K562 (cell line): ENCODE results near the gene TMEM239. TPM values are rescaled to one million over a fixed set of nuclear protein-coding genes. Genes with fewer than 3 reads are reported as not detected.

Source experiments
- CBFB ChIP-seq: sonication (generic); formaldehyde crosslinking; IDR thresholded peaks from 2 replicates; pipeline ENCODE4 v1.4.0; 2020; ENCODE audit warnings: mild to moderate bottlenecking, missing genetic modification reagents
- MLX ChIP-seq, 2 experiments: fragments of 450-650 bp in 1 of 2; sonication (generic) in 1 of 2; formaldehyde crosslinking; conservative IDR thresholded peaks; 2 replicates each; pipeline versions ENCODE4 v1.4.0 to v1.8.1; 2020 to 2022; ENCODE audit warnings: mild to moderate bottlenecking in 1 of 2, missing genetic modification reagents in 1 of 2
- NR2F6 ChIP-seq: fragments of 450-650 bp; formaldehyde crosslinking; IDR thresholded peaks from 2 replicates; pipeline ENCODE4 v1.4.0; 2020; ENCODE audit warnings: mild to moderate bottlenecking
- RBBP5 ChIP-seq: fragments of 200-600 bp; sonication (generic); IDR thresholded peaks from 2 replicates; pipeline ENCODE4 v1.6.1; 2012; ENCODE audit warnings: borderline replicate concordance, mild to moderate bottlenecking, low read length, control low read depth, inconsistent platforms; ENCODE audit not compliant: insufficient read depth, poor library complexity, severe bottlenecking
- SMAD4 ChIP-seq: fragments of 250-450 bp; sonication (Bioruptor Pico); conservative IDR thresholded peaks from 2 replicates; pipeline ENCODE4 v1.8.0; 2021; ENCODE audit warnings: inconsistent platforms, mild to moderate bottlenecking, moderate library complexity
- TCF7 ChIP-seq: sonication (generic); IDR thresholded peaks from 2 replicates; pipeline ENCODE4 v1.6.1; 2016; ENCODE audit warnings: antibody characterized with exemption, borderline replicate concordance
- TRIM28 ChIP-seq: fragments of 450-650 bp; IDR thresholded peaks from 2 replicates; pipeline ENCODE4 v1.6.1; 2017
- ZBTB11 ChIP-seq, 3 experiments: fragments of 200-800 bp in 1 of 3; fragments of 250-450 bp in 1 of 3; fragments of 450-650 bp in 1 of 3; sonication (Bioruptor Pico) in 1 of 3; sonication (Bioruptor generic) in 1 of 3; formaldehyde crosslinking in 1 of 3; IDR thresholded peaks; 2 replicates each; pipeline versions ENCODE4 v1.6.1 to v1.8.0; 2016 to 2022; ENCODE audit warnings: mild to moderate bottlenecking in 2 of 3, missing genetic modification characterization in 2 of 3, missing compliant biosample characterization in 1 of 3, moderate library complexity in 1 of 3
- ZBTB43 ChIP-seq: sonication (generic); formaldehyde crosslinking; IDR thresholded peaks from 2 replicates; pipeline ENCODE4 v1.8.0; 2023; ENCODE audit warnings: mild to moderate bottlenecking, missing genetic modification reagents
- ZBTB9 ChIP-seq: fragments of 450-650 bp; formaldehyde crosslinking; IDR thresholded peaks from 2 replicates; pipeline ENCODE4 v1.4.0; 2020; ENCODE audit warnings: mild to moderate bottlenecking, moderate library complexity
- ZC3H4 ChIP-seq: sonication (generic); formaldehyde crosslinking; IDR thresholded peaks from 2 replicates; pipeline ENCODE4 v1.9.0; 2021; ENCODE audit warnings: missing genetic modification reagents, borderline replicate concordance
- ZNF75A ChIP-seq: fragments of 450-650 bp; formaldehyde crosslinking; IDR thresholded peaks from 2 replicates; pipeline ENCODE4 v1.4.0; 2020; ENCODE audit warnings: mild to moderate bottlenecking
- ZNF77 ChIP-seq: fragments of 250-450 bp; sonication (Bioruptor Pico); IDR thresholded peaks from 2 replicates; pipeline ENCODE4 v1.5.0; 2020
- polyA plus RNA-seq, 8 experiments: library from polyadenylated mRNA; depleted of rRNA in 4 of 8; stranded (reverse) in 5 of 8; unstranded in 3 of 8; fragments of >200 nt; fragmentation: Nextera tagmentation in 2 of 8; fragmentation: Illumina TruSeq in 1 of 8; extraction: Ambion mirVana in 2 of 8; extraction: Trizol in 1 of 8; gene quantifications; 2 replicates each; pipeline versions ENCODE4 v1.2.1 to v1.2.3, GENCODE V29; 2011 to 2014; ENCODE audit warnings: inconsistent platforms in 1 of 8, missing spikeins in 1 of 8
- total RNA-seq, 7 experiments: library from RNA; depleted of rRNA in 6 of 7; stranded (reverse); fragments of >200 nt in 6 of 7; fragmentation: Illumina TruSeq in 2 of 7; extraction: Trizol in 2 of 7; gene quantifications; 2 replicates each; pipeline versions ENCODE4 v1.2.1 to v1.2.3, GENCODE V29; 2011 to 2021; ENCODE audit warnings: low replicate concordance in 1 of 7
- TF ChIP-seq, protein P1 (sequence below), 2 experiments: IDR thresholded peaks in 1 of 2; conservative IDR thresholded peaks in 1 of 2; 2 replicates each; pipeline ENCODE4 v1.6.1; 2016; ENCODE audit warnings: low read depth in 2 of 2, mild to moderate bottlenecking in 1 of 2, missing compliant biosample characterization in 1 of 2, missing genetic modification characterization in 1 of 2, moderate library complexity in 1 of 2

The TMEM239 gene
- total and polyA plus RNA-seq, 9 of the 15 experiments (the other 6 are each of a cell fraction or from before 2014, with no cell fraction given), result not detected

GRCh38 chr20:2840138-2840966, 24.2 kb downstream of the TMEM239 start, which contains the start of the genes PCED1A and VPS16 (continued):
- TF ChIP-seq ZBTB11 (CRISPR knock-in tag; IDR thresholded peaks at IDR 0.05), result peak; percentile 66 to 97 (median 84); a peak in 5 of 6 replicates
- no peak for TF ChIP-seq TRIM28
- no peak for TF ChIP-seq ZNF75A (CRISPR knock-in tag)
- no peak for TF ChIP-seq ZNF77 (CRISPR knock-in tag)
- TF ChIP-seq, protein P1, sequence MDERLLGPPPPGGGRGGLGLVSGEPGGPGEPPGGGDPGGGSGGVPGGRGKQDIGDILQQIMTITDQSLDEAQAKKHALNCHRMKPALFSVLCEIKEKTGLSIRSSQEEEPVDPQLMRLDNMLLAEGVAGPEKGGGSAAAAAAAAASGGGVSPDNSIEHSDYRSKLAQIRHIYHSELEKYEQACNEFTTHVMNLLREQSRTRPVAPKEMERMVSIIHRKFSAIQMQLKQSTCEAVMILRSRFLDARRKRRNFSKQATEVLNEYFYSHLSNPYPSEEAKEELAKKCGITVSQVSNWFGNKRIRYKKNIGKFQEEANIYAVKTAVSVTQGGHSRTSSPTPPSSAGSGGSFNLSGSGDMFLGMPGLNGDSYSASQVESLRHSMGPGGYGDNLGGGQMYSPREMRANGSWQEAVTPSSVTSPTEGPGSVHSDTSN (CRISPR knock-in tag; IDR thresholded peaks at IDR 0.05; ENCODE audit: low read depth), result no peak
- TF ChIP-seq, protein P1 (tag; conservative IDR thresholded peaks at IDR 0.05; ENCODE audit: low read depth), result no peak
- no peak for TF ChIP-seq TCF7
- TF ChIP-seq ZBTB9, result peak; percentile 64; the same call in 1 of the 2 replicates
- TF ChIP-seq ZBTB43 (CRISPR knock-in tag), result 0 out of 2 replicates have a peak, but pooled peaks have one; percentile 24
- TF ChIP-seq RBBP5, result peak; percentile 83
- TF ChIP-seq MLX (CRISPR knock-in tag; conservative IDR thresholded peaks at IDR 0.05), result 0 out of 4 replicates have a peak, but pooled peaks of 1 of the 2 experiments have one; percentile 30
- TF ChIP-seq ZC3H4 (CRISPR knock-in tag), result no peak
- TF ChIP-seq NR2F6 (CRISPR knock-in tag), result no peak
- TF ChIP-seq CBFB (CRISPR knock-in tag), result no peak
- 0 out of 2 replicates have a peak, but pooled peaks have one; percentile 19 for TF ChIP-seq SMAD4 (CRISPR knock-in tag)
